ENCODE measurements around the gene TTBK1. TPM values are rescaled to one million over a fixed set of nuclear protein-coding genes. Genes with fewer than 3 reads are reported as not detected.

Gene TTBK1
- total and polyA plus RNA-seq, 10 of the 15 experiments (the other 5 are each of a cell fraction or from before 2014, with no cell fraction given), result 0.05 to 0.27 TPM; not detected in 8

GRCh38 chr6:43228951-43229802, 14.1 kb upstream of the TTBK1 start, which contains the start of gene DNPH1 (continued):
- TF ChIP-seq ETV6 (conservative IDR thresholded peaks at IDR 0.05 in 1 of 2, IDR thresholded peaks at IDR 0.05 in 1 of 2; ENCODE audit: borderline replicate concordance in 1 of 2, low read depth in 1 of 2) (no peak), BACH1 (IDR thresholded peaks at IDR 0.05; ENCODE audit: borderline replicate concordance) (peak; percentile 82), ZNF207 (IDR thresholded peaks at IDR 0.05; ENCODE audit: borderline replicate concordance) (peak; percentile 71), HDGF (IDR thresholded peaks at IDR 0.05) (peak; percentile 79), SMAD5 (IDR thresholded peaks at IDR 0.05; ENCODE audit: low read depth) (no peak), RELA (IDR thresholded peaks at IDR 0.05; ENCODE audit: borderline replicate concordance, partially characterized antibody) (peak; percentile 69), STAT1 (conservative IDR thresholded peaks at IDR 0.05) (peak; percentile 72; the same call in 1 of the 2 replicates), ZNF24 (IDR thresholded peaks at IDR 0.05) (peak; percentile 75; the same call in 1 of the 2 replicates), POLR2A (IDR thresholded peaks at IDR 0.05; ENCODE audit: low read depth, low read length) (peak; percentile 92), USF1 (IDR thresholded peaks at IDR 0.05; ENCODE audit: borderline replicate concordance, extremely low read length, insufficient read depth, low read depth, low read length) (peak; percentile 99), FOXK2 (IDR thresholded peaks at IDR 0.05) (no peak), NFIC (IDR thresholded peaks at IDR 0.05; ENCODE audit: low read depth, low read length) (no peak)
- TF ChIP-seq, protein P1, sequence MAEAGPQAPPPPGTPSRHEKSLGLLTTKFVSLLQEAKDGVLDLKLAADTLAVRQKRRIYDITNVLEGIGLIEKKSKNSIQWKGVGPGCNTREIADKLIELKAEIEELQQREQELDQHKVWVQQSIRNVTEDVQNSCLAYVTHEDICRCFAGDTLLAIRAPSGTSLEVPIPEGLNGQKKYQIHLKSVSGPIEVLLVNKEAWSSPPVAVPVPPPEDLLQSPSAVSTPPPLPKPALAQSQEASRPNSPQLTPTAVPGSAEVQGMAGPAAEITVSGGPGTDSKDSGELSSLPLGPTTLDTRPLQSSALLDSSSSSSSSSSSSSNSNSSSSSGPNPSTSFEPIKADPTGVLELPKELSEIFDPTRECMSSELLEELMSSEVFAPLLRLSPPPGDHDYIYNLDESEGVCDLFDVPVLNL (IDR thresholded peaks at IDR 0.05; ENCODE audit: low read depth, low read length), result no peak
- TF ChIP-seq, protein P2, sequence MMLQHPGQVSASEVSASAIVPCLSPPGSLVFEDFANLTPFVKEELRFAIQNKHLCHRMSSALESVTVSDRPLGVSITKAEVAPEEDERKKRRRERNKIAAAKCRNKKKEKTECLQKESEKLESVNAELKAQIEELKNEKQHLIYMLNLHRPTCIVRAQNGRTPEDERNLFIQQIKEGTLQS (IDR thresholded peaks at IDR 0.05; ENCODE audit: borderline replicate concordance, extremely low read depth, low read depth, low read length), result peak; percentile 98
- TF ChIP-seq, protein P3, sequence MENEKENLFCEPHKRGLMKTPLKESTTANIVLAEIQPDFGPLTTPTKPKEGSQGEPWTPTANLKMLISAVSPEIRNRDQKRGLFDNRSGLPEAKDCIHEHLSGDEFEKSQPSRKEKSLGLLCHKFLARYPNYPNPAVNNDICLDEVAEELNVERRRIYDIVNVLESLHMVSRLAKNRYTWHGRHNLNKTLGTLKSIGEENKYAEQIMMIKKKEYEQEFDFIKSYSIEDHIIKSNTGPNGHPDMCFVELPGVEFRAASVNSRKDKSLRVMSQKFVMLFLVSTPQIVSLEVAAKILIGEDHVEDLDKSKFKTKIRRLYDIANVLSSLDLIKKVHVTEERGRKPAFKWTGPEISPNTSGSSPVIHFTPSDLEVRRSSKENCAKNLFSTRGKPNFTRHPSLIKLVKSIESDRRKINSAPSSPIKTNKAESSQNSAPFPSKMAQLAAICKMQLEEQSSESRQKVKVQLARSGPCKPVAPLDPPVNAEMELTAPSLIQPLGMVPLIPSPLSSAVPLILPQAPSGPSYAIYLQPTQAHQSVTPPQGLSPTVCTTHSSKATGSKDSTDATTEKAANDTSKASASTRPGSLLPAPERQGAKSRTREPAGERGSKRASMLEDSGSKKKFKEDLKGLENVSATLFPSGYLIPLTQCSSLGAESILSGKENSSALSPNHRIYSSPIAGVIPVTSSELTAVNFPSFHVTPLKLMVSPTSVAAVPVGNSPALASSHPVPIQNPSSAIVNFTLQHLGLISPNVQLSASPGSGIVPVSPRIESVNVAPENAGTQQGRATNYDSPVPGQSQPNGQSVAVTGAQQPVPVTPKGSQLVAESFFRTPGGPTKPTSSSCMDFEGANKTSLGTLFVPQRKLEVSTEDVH (IDR thresholded peaks at IDR 0.05; ENCODE audit: low read depth, partially characterized antibody), result no peak
- TF ChIP-seq, protein P4, sequence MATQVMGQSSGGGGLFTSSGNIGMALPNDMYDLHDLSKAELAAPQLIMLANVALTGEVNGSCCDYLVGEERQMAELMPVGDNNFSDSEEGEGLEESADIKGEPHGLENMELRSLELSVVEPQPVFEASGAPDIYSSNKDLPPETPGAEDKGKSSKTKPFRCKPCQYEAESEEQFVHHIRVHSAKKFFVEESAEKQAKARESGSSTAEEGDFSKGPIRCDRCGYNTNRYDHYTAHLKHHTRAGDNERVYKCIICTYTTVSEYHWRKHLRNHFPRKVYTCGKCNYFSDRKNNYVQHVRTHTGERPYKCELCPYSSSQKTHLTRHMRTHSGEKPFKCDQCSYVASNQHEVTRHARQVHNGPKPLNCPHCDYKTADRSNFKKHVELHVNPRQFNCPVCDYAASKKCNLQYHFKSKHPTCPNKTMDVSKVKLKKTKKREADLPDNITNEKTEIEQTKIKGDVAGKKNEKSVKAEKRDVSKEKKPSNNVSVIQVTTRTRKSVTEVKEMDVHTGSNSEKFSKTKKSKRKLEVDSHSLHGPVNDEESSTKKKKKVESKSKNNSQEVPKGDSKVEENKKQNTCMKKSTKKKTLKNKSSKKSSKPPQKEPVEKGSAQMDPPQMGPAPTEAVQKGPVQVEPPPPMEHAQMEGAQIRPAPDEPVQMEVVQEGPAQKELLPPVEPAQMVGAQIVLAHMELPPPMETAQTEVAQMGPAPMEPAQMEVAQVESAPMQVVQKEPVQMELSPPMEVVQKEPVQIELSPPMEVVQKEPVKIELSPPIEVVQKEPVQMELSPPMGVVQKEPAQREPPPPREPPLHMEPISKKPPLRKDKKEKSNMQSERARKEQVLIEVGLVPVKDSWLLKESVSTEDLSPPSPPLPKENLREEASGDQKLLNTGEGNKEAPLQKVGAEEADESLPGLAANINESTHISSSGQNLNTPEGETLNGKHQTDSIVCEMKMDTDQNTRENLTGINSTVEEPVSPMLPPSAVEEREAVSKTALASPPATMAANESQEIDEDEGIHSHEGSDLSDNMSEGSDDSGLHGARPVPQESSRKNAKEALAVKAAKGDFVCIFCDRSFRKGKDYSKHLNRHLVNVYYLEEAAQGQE (IDR thresholded peaks at IDR 0.05; ENCODE audit: low read depth, low read length), result no peak
- TF ChIP-seq, protein P5, sequence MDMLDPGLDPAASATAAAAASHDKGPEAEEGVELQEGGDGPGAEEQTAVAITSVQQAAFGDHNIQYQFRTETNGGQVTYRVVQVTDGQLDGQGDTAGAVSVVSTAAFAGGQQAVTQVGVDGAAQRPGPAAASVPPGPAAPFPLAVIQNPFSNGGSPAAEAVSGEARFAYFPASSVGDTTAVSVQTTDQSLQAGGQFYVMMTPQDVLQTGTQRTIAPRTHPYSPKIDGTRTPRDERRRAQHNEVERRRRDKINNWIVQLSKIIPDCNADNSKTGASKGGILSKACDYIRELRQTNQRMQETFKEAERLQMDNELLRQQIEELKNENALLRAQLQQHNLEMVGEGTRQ (IDR thresholded peaks at IDR 0.05; ENCODE audit: borderline replicate concordance, low read depth, low read length), result peak; percentile 92

Data from GM12878 (cell line).